Heart right ventricle (tissue), 16 donors: ENCODE data around the gene SMTN. TPM values are rescaled to one million over a fixed set of nuclear protein-coding genes. Genes with fewer than 3 reads are reported as not detected.
"Not testable (repeated sequence)": the region's sequence is repeated elsewhere in the genome, so short reads cannot be mapped to it uniquely, and the experiment has no call there.

Experiments
- ATAC-seq, 8 donors: fragments of 200-7000 bp; cut with Tn5 transposase; one replicate each; pipeline ENCODE4 v1.9.1; 2020; ENCODE audit warnings: mild to moderate bottlenecking in 8 of 8, moderate library complexity in 8 of 8, moderate number of reproducible peaks in 1 of 8
- DNase-seq, 2 donors: peaks; one replicate each; pipeline ENCODE4 v3.0.0-alpha.2; 2020
- H3K27ac ChIP-seq, 10 donors: fragments of 200-600 bp; sonication (generic) in 2 of 10; one replicate each; pipeline versions ENCODE4 v1.5.0 to v1.8.0; 2020 to 2022; ENCODE audit warnings: mild to moderate bottlenecking in 3 of 10
- H3K27me3 ChIP-seq, 7 donors: fragments of 200-600 bp; one replicate each; pipeline ENCODE4 v1.8.0; 2021 to 2022; ENCODE audit warnings: mild to moderate bottlenecking in 2 of 7
- H3K36me3 ChIP-seq, 9 donors: fragments of 200-600 bp; sonication (generic) in 1 of 9; one replicate each; pipeline versions ENCODE4 v1.5.0 to v1.8.0; 2020 to 2022; ENCODE audit warnings: mild to moderate bottlenecking in 2 of 9
- H3K4me1 ChIP-seq, 9 donors: fragments of 200-600 bp; sonication (generic) in 1 of 9; one replicate each; pipeline versions ENCODE4 v1.5.0 to v1.8.0; 2020 to 2022; ENCODE audit warnings: mild to moderate bottlenecking in 4 of 9
- H3K4me3 ChIP-seq, 10 donors: fragments of 200-600 bp; sonication (generic) in 2 of 10; one replicate each; pipeline versions ENCODE4 v1.5.0 to v1.8.0; 2020 to 2022; ENCODE audit warnings: mild to moderate bottlenecking in 7 of 10, moderate library complexity in 2 of 10
- H3K9me3 ChIP-seq, 11 donors: fragments of 200-600 bp in 10 of 11; sonication (generic) in 2 of 11; one replicate each; pipeline versions ENCODE4 v1.5.0 to v1.8.0; 2013 to 2022; ENCODE audit warnings: mild to moderate bottlenecking in 2 of 11, control low read depth in 1 of 11, moderate library complexity in 1 of 11
- CTCF ChIP-seq, 9 donors: fragments of 200-600 bp; sonication (generic) in 2 of 9; IDR thresholded peaks; one replicate each; pipeline versions ENCODE4 v1.5.0 to v1.8.0; 2021 to 2022; ENCODE audit warnings: antibody characterized with exemption in 9 of 9, mild to moderate bottlenecking in 5 of 9, moderate library complexity in 1 of 9
- WGBS, 2 donors: extraction: QIAGEN DNeasy Blood & Tissue Kit; methylation state at CpG; one replicate each; pipeline ENCODE4 v1.1.7; 2013; ENCODE audit warnings: inconsistent platforms in 1 of 2; 5-methylcytosine and 5-hydroxymethylcytosine counted together
- intact Hi-C, 10 donors: fragments of 100-400 bp; cut with DNase I; formaldehyde crosslinking; loops; one replicate each; pipeline versions ENCODE4 v1.11.1 to v1.14.2; 2022
- polyA plus RNA-seq, 2 donors: library from polyadenylated mRNA; stranded (reverse); fragments of 200-250 nt; gene quantifications; one replicate each; pipeline ENCODE4 v1.2.3, GENCODE V29; 2013
- total RNA-seq, 10 donors: library from RNA; stranded (reverse); fragmentation: NEBNext Ultra II Directional in 3 of 10; extraction: Animal tissue kit (Norgen Biotek cat#: 25700) in 3 of 10; gene quantifications; one replicate each; pipeline versions ENCODE4 v1.2.1 to v1.2.4, GENCODE V29; 2021 to 2023
- donor health status: Arrhythmogenic right ventricular cardiomyopathy.
- donor health status: ischemic (EF 13 %, LVEDD 7.1; RV severe dilation, severe dysfunction).
- donor health status: healthy with polysubstance abuse.
- donor health status: DM: no; HTN: yes; CAD: no.
- donor health status: DM: no; HTN: no; CAD: no.
- donor health status: ischemic (EF 25% LVEDD 6.9; RV normal size, moderate dysfunction).
- donor health status: ischemic (EF 25% LVEDD 5.7; RV mildly dilated, moderate dysfunction).
- donor health status: healthy.
- donor health status: DM: yes; HTN: yes; CAD: no.
- donor health status: Ischemic cardiomyopathy.
- donor health status: ischemic (EF 35%, LVEDD 5.7; RV mildly dilated, moderate dysfunction).
- donor health status: nonischemic (EF 11% LVEDD 7.7; RV severe dilation, severe dysfunction).
- donor health status: DM: yes; HTN: yes; CAD: no.
- donor health status: PGD.
- donor health status: ischemic (EF 29% LVEDD 5.4; RV normal size, mild dysfunction).
- donor health status: nonischemic (EF 23%, LVEDD 6.1; RV moderate dilation, normal function).

Gene SMTN
- total and polyA plus RNA-seq, 12 donors = 64.2 to 398 (median 204) TPM

- peak in 1 of 2 donors; percentile 60 for DNase-seq
- peak overlapping the region; percentile 55 to 96 (median 94) for H3K27ac ChIP-seq
These were observed 25.6 kb downstream of the SMTN start for GRCh38 chr22:31106731-31107177.

GRCh38 chr22:31107178-31107893 is 26.2 kb downstream of the SMTN start, which contains the start of gene SELENOM:
SELENOM (minus strand) TSS chr22:31107568; CDS start chr22:31107505, 63 bp downstream.
- H3K27ac ChIP-seq = peak within 1 kb of the TSS; percentile 55 to 96 (median 94)
- 6 to 7% methylated on average over 67 of the region's 67 CpGs for WGBS, 2 donors
- peak; percentile 91 to 99 (median 93) for TF ChIP-seq CTCF (IDR thresholded peaks at IDR 0.05)
- peaks cover 0 to 45% (median 24%) of the 10 kb centered on the region in 9 donors for H3K4me1 ChIP-seq
- intact Hi-C loops = loop anchor here in 7 of 10 donors (1.0 to 10.0 kb wide), 7 partner anchors 40 to 127 kb away; partner anchors contain the start of gene LIMK2 (in 2 of the 7)
- peaks cover 0 to under 1% (median 0%) of the 10 kb centered on the region in 11 donors for H3K9me3 ChIP-seq
- peak; percentile 92 to 96 (median 94) for ATAC-seq
- H3K36me3 ChIP-seq = peaks cover 0 to 35% (median 22%) of the 10 kb centered on the region in 9 donors
- H3K27me3 ChIP-seq = no peaks in the 10 kb centered on the region
- DNase-seq = peak; percentile 97 to 98
- H3K4me3 ChIP-seq = peak within 1 kb of the TSS; percentile 54 to 90 (median 80)

More at GRCh38 chr22:31106731-31107177, 25.6 kb downstream of the SMTN start:
- TF ChIP-seq CTCF (IDR thresholded peaks at IDR 0.05) = no peak
- peak; percentile 13 to 39 (median 30) for ATAC-seq
- H3K36me3 ChIP-seq = peaks cover 0 to 41% (median 28%) of the 10 kb centered on the region in 9 donors
- peak overlapping the region; percentile 54 to 90 (median 80) for H3K4me3 ChIP-seq
- no peaks in the 10 kb centered on the region for H3K9me3 ChIP-seq
- intact Hi-C loops = loop anchor here in 7 of 10 donors (1.0 to 10.0 kb wide), 7 partner anchors 41 to 128 kb away; partner anchors contain the start of gene LIMK2 (in 2 of the 7)
- peaks cover 5 to 51% (median 30%) of the 10 kb centered on the region in 9 donors for H3K4me1 ChIP-seq
- 35 to 46% methylated on average over 14 of the region's 14 CpGs for WGBS, 2 donors
- H3K27me3 ChIP-seq = no peaks in the 10 kb centered on the region

GRCh38 chr22:31107894-31108218 is 26.7 kb downstream of the SMTN start:
- DNase-seq (no peak), ATAC-seq (peak in 7 of 8 donors; percentile 5 to 15 (median 11))
- Histone ChIP-seq H3K36me3 (peaks cover 0 to 30% (median 17%) of the 10 kb centered on the region in 9 donors), H3K4me1 (peaks cover 0 to 40% (median 24%) of the 10 kb centered on the region in 9 donors), H3K9me3 (peaks cover 0 to 5% (median 0%) of the 10 kb centered on the region in 11 donors), H3K27ac (peak overlapping the region; percentile 16 to 96 (median 94)), H3K27me3 (no peaks in the 10 kb centered on the region), H3K4me3 (peak overlapping the region in 9 of 10 donors; percentile 54 to 90 (median 82))
- intact Hi-C loops = loop anchor here in 7 of 10 donors (1.0 to 10.0 kb wide), 7 partner anchors 39 to 127 kb away; partner anchors contain the start of gene LIMK2 (in 2 of the 7)
- WGBS, 2 donors = 1 to 2% methylated on average over 5 of the region's 5 CpGs
- TF ChIP-seq CTCF (IDR thresholded peaks at IDR 0.05) = peak in 2 of 9 donors; percentile 21 to 32

- not testable (repeated sequence) for H3K27ac ChIP-seq, DNase-seq, H3K4me1 ChIP-seq, H3K36me3 ChIP-seq, H3K9me3 ChIP-seq, ATAC-seq, H3K27me3 ChIP-seq, H3K4me3 ChIP-seq
- WGBS, 2 donors = 90 to 92% methylated on average over 7 of the region's 7 CpGs
- intact Hi-C loops = loop anchor here in 3 of 10 donors (5.0 kb wide), 1 partner anchor 35 kb away; no protein-coding TSS in a partner anchor
These were observed 31.5 kb downstream of the SMTN start for GRCh38 chr22:31112547-31113091.
